Large intestine (tissue), 3 donors: ENCODE measurements around the gene PRM3. TPM values are rescaled to one million over a fixed set of nuclear protein-coding genes. Genes with fewer than 3 reads are reported as not detected.

Experiments used
- DNase-seq, 2 donors: peaks; one replicate each; pipeline versions ENCODE4 v3.0.0 to v3.0.0-alpha.2; 2013
- H3K27ac ChIP-seq: one replicate; pipeline ENCODE4 v1.5.1; 2013; ENCODE audit warnings: low read length
- H3K27me3 ChIP-seq: 2 replicates; pipeline ENCODE4 v1.6.1; 2013; ENCODE audit warnings: low read length; ENCODE audit not compliant: control insufficient read depth, insufficient read depth
- H3K36me3 ChIP-seq: 2 replicates; pipeline ENCODE4 v1.6.1; 2013; ENCODE audit warnings: low read length; ENCODE audit not compliant: control insufficient read depth, insufficient read depth
- H3K4me1 ChIP-seq: one replicate; pipeline ENCODE4 v1.6.1; 2013; ENCODE audit warnings: low read length; ENCODE audit not compliant: control insufficient read depth, insufficient read depth
- H3K4me3 ChIP-seq: one replicate; pipeline ENCODE4 v1.5.1; 2013; ENCODE audit warnings: low read length
- H3K9me3 ChIP-seq: one replicate; pipeline ENCODE4 v1.6.1; 2013; ENCODE audit warnings: mild to moderate bottlenecking, low read depth, low read length, moderate library complexity; ENCODE audit not compliant: control insufficient read depth
- WGBS: methylation state at CpG from one replicate; pipeline ENCODE4 v1.1.5; 2013; ENCODE audit warnings: low lambda C conversion rate; ENCODE audit not compliant: insufficient coverage; 5-methylcytosine and 5-hydroxymethylcytosine counted together
- polyA plus RNA-seq: library from polyadenylated mRNA; unstranded; fragments of 120-200 nt; gene quantifications from one replicate; pipeline ENCODE4 v1.2.1, GENCODE V29; 2013

PRM3 gene
- polyA plus RNA-seq, 1 donor = not detected

GRCh38 chr16:11238272-11239202 lies 34.9 kb downstream of the PRM3 start:
- H3K9me3 ChIP-seq = no peaks in the 10 kb centered on the region
- no peaks in the 10 kb centered on the region for H3K27me3 ChIP-seq
- no peak overlapping the region for H3K27ac ChIP-seq
- no peak overlapping the region for H3K4me3 ChIP-seq
- no CpG with 5 or more reads among the region's 15 CpGs for WGBS
- H3K4me1 ChIP-seq = no peaks in the 10 kb centered on the region
- DNase-seq = no peak
- no peaks in the 10 kb centered on the region for H3K36me3 ChIP-seq

GRCh38 chr16:11236461-11237254 lies 36.8 kb downstream of the PRM3 start:
- no peak overlapping the region for H3K4me3 ChIP-seq
- H3K9me3 ChIP-seq = no peaks in the 10 kb centered on the region
- H3K27ac ChIP-seq = no peak overlapping the region
- peaks cover 4% of the 10 kb centered on the region for H3K27me3 ChIP-seq
- DNase-seq = no peak
- no CpG with 5 or more reads among the region's 10 CpGs for WGBS
- peaks cover 4% of the 10 kb centered on the region for H3K4me1 ChIP-seq
- no peaks in the 10 kb centered on the region for H3K36me3 ChIP-seq

GRCh38 chr16:11235703-11235991 lies 37.8 kb downstream of the PRM3 start:
- WGBS = no CpG with 5 or more reads among the region's 5 CpGs
- Histone ChIP-seq H3K4me3 (no peak overlapping the region), H3K9me3 (no peaks in the 10 kb centered on the region), H3K27ac (no peak overlapping the region), H3K36me3 (no peaks in the 10 kb centered on the region), H3K27me3 (peaks cover 4% of the 10 kb centered on the region), H3K4me1 (peaks cover 4% of the 10 kb centered on the region)
- DNase-seq = peak; percentile 76 to 84

GRCh38 chr16:11234884-11235702 lies 38.3 kb downstream of the PRM3 start:
- Histone ChIP-seq H3K36me3 (no peaks in the 10 kb centered on the region), H3K27ac (no peak overlapping the region), H3K4me1 (peaks cover 4% of the 10 kb centered on the region), H3K4me3 (no peak overlapping the region), H3K9me3 (no peaks in the 10 kb centered on the region), H3K27me3 (peaks cover 4% of the 10 kb centered on the region)
- no peak for DNase-seq
- WGBS = no CpG with 5 or more reads among the region's 13 CpGs

GRCh38 chr16:11233727-11234376 lies 39.6 kb downstream of the PRM3 start:
- no peak for DNase-seq
- 100% methylated on average over 2 of the region's 8 CpGs for WGBS
- no peak overlapping the region for H3K27ac ChIP-seq
- H3K9me3 ChIP-seq = no peaks in the 10 kb centered on the region
- no peaks in the 10 kb centered on the region for H3K36me3 ChIP-seq
- H3K4me3 ChIP-seq = no peak overlapping the region
- peaks cover 4% of the 10 kb centered on the region for H3K4me1 ChIP-seq
- peaks cover 4% of the 10 kb centered on the region for H3K27me3 ChIP-seq

GRCh38 chr16:11232852-11233726 lies 40.3 kb downstream of the PRM3 start:
- peak in 1 of 2 donors; percentile 57 for DNase-seq
- Histone ChIP-seq H3K27me3 (peaks cover 4% of the 10 kb centered on the region), H3K9me3 (no peaks in the 10 kb centered on the region), H3K4me1 (peaks cover 4% of the 10 kb centered on the region), H3K36me3 (no peaks in the 10 kb centered on the region), H3K4me3 (no peak overlapping the region), H3K27ac (no peak overlapping the region)
- no CpG with 5 or more reads among the region's 35 CpGs for WGBS

GRCh38 chr16:11232302-11232851 lies 41.1 kb downstream of the PRM3 start:
- H3K27me3 ChIP-seq = peaks cover 4% of the 10 kb centered on the region
- no CpG with 5 or more reads among the region's 3 CpGs for WGBS
- H3K27ac ChIP-seq = no peak overlapping the region
- no peak overlapping the region for H3K4me3 ChIP-seq
- H3K4me1 ChIP-seq = peaks cover 4% of the 10 kb centered on the region
- no peak for DNase-seq
- no peaks in the 10 kb centered on the region for H3K9me3 ChIP-seq
- H3K36me3 ChIP-seq = no peaks in the 10 kb centered on the region

GRCh38 chr16:11231367-11231970 lies 42.0 kb downstream of the PRM3 start:
- peaks cover 4% of the 10 kb centered on the region for H3K4me1 ChIP-seq
- H3K27ac ChIP-seq = no peak overlapping the region
- H3K4me3 ChIP-seq = no peak overlapping the region
- H3K27me3 ChIP-seq = peaks cover 4% of the 10 kb centered on the region
- WGBS = no CpG with 5 or more reads among the region's 10 CpGs
- no peak for DNase-seq
- H3K9me3 ChIP-seq = no peaks in the 10 kb centered on the region
- no peaks in the 10 kb centered on the region for H3K36me3 ChIP-seq

- Histone ChIP-seq H3K4me3 (no peak overlapping the region), H3K36me3 (no peaks in the 10 kb centered on the region), H3K4me1 (peaks cover 4% of the 10 kb centered on the region), H3K9me3 (no peaks in the 10 kb centered on the region), H3K27me3 (peaks cover 4% of the 10 kb centered on the region), H3K27ac (no peak overlapping the region)
- DNase-seq = no peak
- WGBS = no CpG with 5 or more reads among the region's 4 CpGs
Observed at GRCh38 chr16:11229906-11230305, 43.5 kb downstream of the PRM3 start.
